ENCODE results near the gene ZNF319. TPM values are rescaled to one million over a fixed set of nuclear protein-coding genes. Genes with fewer than 3 reads are reported as not detected.

Gene ZNF319
- total RNA-seq, 1 experiment from 2014 or later, result 5.5 TPM

DNA sequence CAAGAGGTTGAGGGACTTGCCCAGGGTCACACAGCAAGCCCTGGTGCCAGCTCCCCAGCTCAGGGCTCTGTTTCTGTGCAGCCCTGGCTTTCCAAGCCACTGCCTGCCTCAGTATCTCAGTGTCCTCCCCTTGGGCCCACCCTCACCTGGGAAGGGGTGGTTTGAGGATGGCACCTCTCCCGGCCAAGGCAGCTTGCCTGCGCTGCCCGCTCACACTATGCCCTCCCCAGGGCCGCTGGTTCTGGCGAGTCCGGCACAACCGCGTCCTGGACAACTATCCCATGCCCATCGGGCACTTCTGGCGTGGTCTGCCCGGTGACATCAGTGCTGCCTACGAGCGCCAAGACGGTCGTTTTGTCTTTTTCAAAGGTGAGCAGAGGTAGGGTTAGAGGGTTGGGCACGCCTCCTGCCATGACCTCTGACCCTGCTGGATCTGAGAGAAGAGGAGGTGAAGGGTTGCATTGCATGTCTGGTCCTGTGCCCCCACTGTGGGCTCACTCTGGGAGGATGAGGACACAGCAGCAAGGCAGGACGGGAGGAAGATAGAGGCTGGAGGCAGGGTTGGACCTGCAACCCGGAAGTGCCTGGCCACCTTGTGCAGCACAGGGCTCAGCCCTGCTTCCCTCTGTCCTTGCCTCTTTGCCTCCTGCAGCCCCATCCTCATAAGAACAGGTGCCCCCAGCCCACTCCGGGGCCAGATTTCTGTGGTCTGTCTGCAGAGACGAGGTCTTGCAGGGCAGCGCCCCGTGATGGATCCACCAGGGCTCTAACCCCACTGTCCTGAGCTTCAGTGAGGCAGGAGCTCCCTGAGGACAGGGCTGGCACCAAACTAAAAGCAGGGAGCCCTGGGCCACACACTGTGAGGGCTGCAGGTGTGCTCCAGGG lies 41.8 kb upstream of the ZNF319 start (continued):
- TF ChIP-seq, protein P1, sequence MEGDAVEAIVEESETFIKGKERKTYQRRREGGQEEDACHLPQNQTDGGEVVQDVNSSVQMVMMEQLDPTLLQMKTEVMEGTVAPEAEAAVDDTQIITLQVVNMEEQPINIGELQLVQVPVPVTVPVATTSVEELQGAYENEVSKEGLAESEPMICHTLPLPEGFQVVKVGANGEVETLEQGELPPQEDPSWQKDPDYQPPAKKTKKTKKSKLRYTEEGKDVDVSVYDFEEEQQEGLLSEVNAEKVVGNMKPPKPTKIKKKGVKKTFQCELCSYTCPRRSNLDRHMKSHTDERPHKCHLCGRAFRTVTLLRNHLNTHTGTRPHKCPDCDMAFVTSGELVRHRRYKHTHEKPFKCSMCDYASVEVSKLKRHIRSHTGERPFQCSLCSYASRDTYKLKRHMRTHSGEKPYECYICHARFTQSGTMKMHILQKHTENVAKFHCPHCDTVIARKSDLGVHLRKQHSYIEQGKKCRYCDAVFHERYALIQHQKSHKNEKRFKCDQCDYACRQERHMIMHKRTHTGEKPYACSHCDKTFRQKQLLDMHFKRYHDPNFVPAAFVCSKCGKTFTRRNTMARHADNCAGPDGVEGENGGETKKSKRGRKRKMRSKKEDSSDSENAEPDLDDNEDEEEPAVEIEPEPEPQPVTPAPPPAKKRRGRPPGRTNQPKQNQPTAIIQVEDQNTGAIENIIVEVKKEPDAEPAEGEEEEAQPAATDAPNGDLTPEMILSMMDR (IDR thresholded peaks at IDR 0.05), result no peak
- TF ChIP-seq ZNF423 (CRISPR knock-in tag; IDR thresholded peaks at IDR 0.05), result no peak
- TF ChIP-seq, protein P2, sequence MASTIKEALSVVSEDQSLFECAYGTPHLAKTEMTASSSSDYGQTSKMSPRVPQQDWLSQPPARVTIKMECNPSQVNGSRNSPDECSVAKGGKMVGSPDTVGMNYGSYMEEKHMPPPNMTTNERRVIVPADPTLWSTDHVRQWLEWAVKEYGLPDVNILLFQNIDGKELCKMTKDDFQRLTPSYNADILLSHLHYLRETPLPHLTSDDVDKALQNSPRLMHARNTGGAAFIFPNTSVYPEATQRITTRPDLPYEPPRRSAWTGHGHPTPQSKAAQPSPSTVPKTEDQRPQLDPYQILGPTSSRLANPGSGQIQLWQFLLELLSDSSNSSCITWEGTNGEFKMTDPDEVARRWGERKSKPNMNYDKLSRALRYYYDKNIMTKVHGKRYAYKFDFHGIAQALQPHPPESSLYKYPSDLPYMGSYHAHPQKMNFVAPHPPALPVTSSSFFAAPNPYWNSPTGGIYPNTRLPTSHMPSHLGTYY (CRISPR knock-in tag; IDR thresholded peaks at IDR 0.05), result no peak
- no peak for TF ChIP-seq ZNF121 (CRISPR knock-in tag; IDR thresholded peaks at IDR 0.05)

DNA sequence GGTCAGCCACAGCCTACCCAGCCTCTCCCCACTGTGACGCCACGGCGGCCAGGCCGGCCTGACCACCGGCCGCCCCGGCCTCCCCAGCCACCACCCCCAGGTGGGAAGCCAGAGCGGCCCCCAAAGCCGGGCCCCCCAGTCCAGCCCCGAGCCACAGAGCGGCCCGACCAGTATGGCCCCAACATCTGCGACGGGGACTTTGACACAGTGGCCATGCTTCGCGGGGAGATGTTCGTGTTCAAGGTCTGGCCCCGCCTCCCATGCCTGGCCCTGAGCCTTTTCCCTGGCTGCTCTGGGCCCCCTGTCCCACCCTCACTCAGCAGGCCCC lies 41.1 kb upstream of the ZNF319 start:
- H3K27ac Mint-ChIP-seq, result no peak overlapping the region
- DNase-seq (ENCODE audit: low spot score) (no peak), ATAC-seq (no peak)
- peaks cover 44% of the 10 kb centered on the region for H3K36me3 Mint-ChIP-seq
- TF ChIP-seq CREB1 (CRISPR knock-in tag; IDR thresholded peaks at IDR 0.05) (no peak), FOXJ3 (CRISPR knock-in tag; IDR thresholded peaks at IDR 0.05; ENCODE audit: borderline replicate concordance) (no peak), IRF2 (CRISPR knock-in tag; IDR thresholded peaks at IDR 0.05; ENCODE audit: borderline replicate concordance, low read depth) (no peak), NFATC4 (CRISPR knock-in tag; IDR thresholded peaks at IDR 0.05) (no peak), NR2C2 (CRISPR knock-in tag; IDR thresholded peaks at IDR 0.05) (no peak), SP1 (CRISPR knock-in tag; conservative IDR thresholded peaks at IDR 0.05) (no peak), TEAD1 (CRISPR knock-in tag; IDR thresholded peaks at IDR 0.05) (no peak)
- TF ChIP-seq, protein P3, sequence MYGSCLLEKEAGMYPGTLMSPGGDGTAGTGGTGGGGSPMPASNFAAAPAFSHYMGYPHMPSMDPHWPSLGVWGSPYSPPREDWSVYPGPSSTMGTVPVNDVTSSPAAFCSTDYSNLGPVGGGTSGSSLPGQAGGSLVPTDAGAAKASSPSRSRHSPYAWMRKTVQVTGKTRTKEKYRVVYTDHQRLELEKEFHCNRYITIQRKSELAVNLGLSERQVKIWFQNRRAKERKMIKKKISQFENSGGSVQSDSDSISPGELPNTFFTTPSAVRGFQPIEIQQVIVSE (CRISPR knock-in tag; IDR thresholded peaks at IDR 0.05; ENCODE audit: borderline replicate concordance), result no peak
- TF ChIP-seq, protein P4, sequence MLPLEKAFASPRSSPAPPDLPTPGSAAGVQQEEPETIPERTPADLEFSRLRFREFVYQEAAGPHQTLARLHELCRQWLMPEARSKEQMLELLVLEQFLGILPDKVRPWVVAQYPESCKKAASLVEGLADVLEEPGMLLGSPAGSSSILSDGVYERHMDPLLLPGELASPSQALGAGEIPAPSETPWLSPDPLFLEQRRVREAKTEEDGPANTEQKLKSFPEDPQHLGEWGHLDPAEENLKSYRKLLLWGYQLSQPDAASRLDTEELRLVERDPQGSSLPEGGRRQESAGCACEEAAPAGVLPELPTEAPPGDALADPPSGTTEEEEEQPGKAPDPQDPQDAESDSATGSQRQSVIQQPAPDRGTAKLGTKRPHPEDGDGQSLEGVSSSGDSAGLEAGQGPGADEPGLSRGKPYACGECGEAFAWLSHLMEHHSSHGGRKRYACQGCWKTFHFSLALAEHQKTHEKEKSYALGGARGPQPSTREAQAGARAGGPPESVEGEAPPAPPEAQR (CRISPR knock-in tag; IDR thresholded peaks at IDR 0.05), result no peak
- CTCF ChIA-PET, result interaction anchor here (1.4 kb wide), 1 partner anchor 9 kb away, joined by 5 read pairs; no protein-coding TSS in a partner anchor
- H3K4me1 Mint-ChIP-seq, result no peaks in the 10 kb centered on the region
- POLR2A ChIA-PET, result no interaction called here
- no peaks in the 10 kb centered on the region for H3K9me3 Mint-ChIP-seq
- no peak overlapping the region for H3K4me3 Mint-ChIP-seq
- H3K27me3 Mint-ChIP-seq (ENCODE audit: low read depth), result no peaks in the 10 kb centered on the region

DNA sequence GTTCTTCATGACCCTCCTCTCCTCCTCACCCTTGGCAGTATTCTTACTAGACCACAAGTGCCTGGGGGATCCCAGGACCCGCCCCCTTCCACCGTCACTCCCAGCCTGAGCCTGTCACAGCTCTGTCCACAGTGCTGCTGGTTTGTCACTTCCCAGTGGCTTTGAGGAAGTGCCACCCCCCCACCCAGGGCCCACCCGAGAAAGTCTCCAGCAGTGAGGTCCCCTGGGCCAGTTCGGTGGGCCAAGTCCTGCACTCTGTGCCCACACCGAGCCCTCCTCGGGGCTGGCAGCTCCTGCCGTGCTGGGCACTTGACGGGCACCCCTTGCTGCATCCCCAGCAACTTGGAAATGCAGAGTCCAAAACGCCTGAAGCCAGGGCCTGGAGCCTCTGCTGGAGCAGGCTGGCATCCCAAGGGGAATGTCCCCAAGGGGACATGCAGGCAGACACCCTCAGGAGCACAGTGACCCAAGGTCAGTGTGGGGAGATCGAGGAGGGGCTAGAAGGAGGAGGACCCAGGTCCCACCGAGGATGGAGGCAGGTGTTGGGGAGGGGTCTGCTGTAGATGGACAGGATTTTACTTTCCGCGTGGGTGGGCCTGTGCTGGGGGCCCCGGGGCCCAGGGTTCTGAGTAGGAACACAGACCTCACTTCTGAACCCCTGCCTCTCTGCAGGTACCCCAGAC lies 40.6 kb upstream of the ZNF319 start:
- no peak for ATAC-seq
- no peak for DNase-seq (ENCODE audit: low spot score)
- Mint-ChIP-seq H3K36me3 (peaks cover 44% of the 10 kb centered on the region), H3K27ac (no peak overlapping the region; the same call in 1 of the 2 replicates), H3K4me3 (no peak overlapping the region), H3K4me1 (no peaks in the 10 kb centered on the region), H3K9me3 (no peaks in the 10 kb centered on the region), H3K27me3 (ENCODE audit: low read depth) (no peaks in the 10 kb centered on the region)
- ChIA-PET CTCF (interaction anchor here (1.0 to 1.4 kb wide), 4 partner anchors 9 to 57 kb away, joined by 3 to 5 read pairs (median 4); no protein-coding TSS in a partner anchor), POLR2A (no interaction called here)
- TF ChIP-seq CREM (CRISPR knock-in tag; IDR thresholded peaks at IDR 0.05) (no peak), OVOL2 (CRISPR knock-in tag; IDR thresholded peaks at IDR 0.05; ENCODE audit: borderline replicate concordance) (no peak), SP1 (CRISPR knock-in tag; conservative IDR thresholded peaks at IDR 0.05) (no peak), ZNF396 (CRISPR knock-in tag; IDR thresholded peaks at IDR 0.05; ENCODE audit: borderline replicate concordance) (no peak), ELF4 (CRISPR knock-in tag; IDR thresholded peaks at IDR 0.05; ENCODE audit: low read depth) (no peak), HMGA2 (CRISPR knock-in tag; IDR thresholded peaks at IDR 0.05) (no peak), NR2C2 (CRISPR knock-in tag; IDR thresholded peaks at IDR 0.05) (no peak)
- TF ChIP-seq, protein P5, sequence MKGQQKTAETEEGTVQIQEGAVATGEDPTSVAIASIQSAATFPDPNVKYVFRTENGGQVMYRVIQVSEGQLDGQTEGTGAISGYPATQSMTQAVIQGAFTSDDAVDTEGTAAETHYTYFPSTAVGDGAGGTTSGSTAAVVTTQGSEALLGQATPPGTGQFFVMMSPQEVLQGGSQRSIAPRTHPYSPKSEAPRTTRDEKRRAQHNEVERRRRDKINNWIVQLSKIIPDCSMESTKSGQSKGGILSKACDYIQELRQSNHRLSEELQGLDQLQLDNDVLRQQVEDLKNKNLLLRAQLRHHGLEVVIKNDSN (CRISPR knock-in tag; IDR thresholded peaks at IDR 0.05), result no peak
- TF ChIP-seq, protein P2 (CRISPR knock-in tag; IDR thresholded peaks at IDR 0.05), result no peak
- TF ChIP-seq, protein P6, sequence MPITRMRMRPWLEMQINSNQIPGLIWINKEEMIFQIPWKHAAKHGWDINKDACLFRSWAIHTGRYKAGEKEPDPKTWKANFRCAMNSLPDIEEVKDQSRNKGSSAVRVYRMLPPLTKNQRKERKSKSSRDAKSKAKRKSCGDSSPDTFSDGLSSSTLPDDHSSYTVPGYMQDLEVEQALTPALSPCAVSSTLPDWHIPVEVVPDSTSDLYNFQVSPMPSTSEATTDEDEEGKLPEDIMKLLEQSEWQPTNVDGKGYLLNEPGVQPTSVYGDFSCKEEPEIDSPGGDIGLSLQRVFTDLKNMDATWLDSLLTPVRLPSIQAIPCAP (CRISPR knock-in tag; IDR thresholded peaks at IDR 0.05), result no peak
- TF ChIP-seq, protein P7, sequence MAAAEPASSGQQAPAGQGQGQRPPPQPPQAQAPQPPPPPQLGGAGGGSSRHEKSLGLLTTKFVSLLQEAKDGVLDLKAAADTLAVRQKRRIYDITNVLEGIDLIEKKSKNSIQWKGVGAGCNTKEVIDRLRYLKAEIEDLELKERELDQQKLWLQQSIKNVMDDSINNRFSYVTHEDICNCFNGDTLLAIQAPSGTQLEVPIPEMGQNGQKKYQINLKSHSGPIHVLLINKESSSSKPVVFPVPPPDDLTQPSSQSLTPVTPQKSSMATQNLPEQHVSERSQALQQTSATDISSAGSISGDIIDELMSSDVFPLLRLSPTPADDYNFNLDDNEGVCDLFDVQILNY (CRISPR knock-in tag; IDR thresholded peaks at IDR 0.05), result no peak
